ENCODE results near the gene FAIM. TPM values are rescaled to one million over a fixed set of nuclear protein-coding genes. Genes with fewer than 3 reads are reported as not detected.

Gene FAIM
- total and polyA plus RNA-seq, 9 donors, result 7.2 to 27.5 (median 9.8) TPM

DNA sequence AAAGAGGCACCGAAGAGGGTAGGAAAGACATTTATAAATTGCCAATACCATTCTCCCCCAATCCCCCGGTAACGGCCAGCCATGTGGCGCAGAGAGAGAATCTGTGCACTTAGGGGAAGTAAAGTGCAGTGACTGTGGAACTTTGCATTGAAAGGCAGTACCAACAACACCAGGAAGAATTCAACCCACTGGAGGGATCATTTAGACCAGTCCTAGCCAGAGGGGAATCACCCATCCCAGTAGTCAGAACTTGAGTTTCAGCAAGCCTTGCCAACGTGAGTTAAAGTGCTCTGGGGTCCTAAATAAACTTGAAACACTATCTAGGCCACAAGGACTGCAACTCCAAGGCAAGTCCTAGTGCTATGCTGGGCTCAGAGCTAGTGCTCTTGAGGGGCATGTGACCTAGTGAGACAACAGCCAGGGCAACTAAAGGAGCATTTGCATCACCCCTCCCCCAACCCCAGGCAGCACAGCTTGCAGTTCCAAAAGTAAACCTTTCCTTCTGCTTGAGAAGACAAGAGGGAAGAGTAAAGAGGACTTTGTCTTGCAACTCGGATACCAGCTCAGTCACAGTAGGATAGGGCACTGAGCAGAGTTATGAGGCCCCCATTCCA lies 29.5 kb upstream of the FAIM start:
- H3K36me3 ChIP-seq, result no peaks in the 10 kb centered on the region
- H3K4me1 ChIP-seq (ENCODE audit: insufficient read depth), result no peaks in the 10 kb centered on the region
- H3K27me3 ChIP-seq, result no peaks in the 10 kb centered on the region
- no peak overlapping the region for H3K4me3 ChIP-seq
- no peak for TF ChIP-seq EP300 (IDR thresholded peaks at IDR 0.05)
- TF ChIP-seq POLR2A (IDR thresholded peaks at IDR 0.05), result no peak
- TF ChIP-seq, protein P1, sequence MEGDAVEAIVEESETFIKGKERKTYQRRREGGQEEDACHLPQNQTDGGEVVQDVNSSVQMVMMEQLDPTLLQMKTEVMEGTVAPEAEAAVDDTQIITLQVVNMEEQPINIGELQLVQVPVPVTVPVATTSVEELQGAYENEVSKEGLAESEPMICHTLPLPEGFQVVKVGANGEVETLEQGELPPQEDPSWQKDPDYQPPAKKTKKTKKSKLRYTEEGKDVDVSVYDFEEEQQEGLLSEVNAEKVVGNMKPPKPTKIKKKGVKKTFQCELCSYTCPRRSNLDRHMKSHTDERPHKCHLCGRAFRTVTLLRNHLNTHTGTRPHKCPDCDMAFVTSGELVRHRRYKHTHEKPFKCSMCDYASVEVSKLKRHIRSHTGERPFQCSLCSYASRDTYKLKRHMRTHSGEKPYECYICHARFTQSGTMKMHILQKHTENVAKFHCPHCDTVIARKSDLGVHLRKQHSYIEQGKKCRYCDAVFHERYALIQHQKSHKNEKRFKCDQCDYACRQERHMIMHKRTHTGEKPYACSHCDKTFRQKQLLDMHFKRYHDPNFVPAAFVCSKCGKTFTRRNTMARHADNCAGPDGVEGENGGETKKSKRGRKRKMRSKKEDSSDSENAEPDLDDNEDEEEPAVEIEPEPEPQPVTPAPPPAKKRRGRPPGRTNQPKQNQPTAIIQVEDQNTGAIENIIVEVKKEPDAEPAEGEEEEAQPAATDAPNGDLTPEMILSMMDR (IDR thresholded peaks at IDR 0.05), result no peak
- DNase-seq, result no peak
- intact Hi-C loops (cut with DNase I), result no loop called here
- no peaks in the 10 kb centered on the region for H3K9me3 ChIP-seq
- H3K27ac ChIP-seq, result no peak overlapping the region
- 81 to 93% (median 88%) methylated on average over 6 of the region's 6 CpGs for WGBS, 3 donors

DNA sequence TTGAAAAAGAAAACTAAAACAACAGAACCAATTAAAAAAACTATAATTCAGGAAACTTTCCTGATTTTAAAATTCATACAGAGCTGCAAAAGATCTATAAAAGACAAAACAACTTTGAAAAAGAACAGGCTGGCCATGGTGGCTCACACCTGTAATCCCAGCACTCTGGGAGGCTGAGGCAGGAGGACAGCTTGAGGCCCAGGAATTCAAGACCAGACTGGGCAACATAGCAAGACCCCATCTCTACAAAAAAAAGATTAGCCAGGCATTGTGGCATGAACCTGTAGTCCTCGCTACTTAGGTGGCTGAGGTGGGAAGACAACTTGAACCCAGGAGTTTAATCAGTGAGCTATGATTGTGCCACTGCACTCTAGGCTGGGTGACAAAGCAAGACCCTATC lies 21.2 kb upstream of the FAIM start:
- no peaks in the 10 kb centered on the region for H3K9me3 ChIP-seq
- DNase-seq, result no peak
- TF ChIP-seq POLR2A (IDR thresholded peaks at IDR 0.05), result no peak
- TF ChIP-seq, protein P1 (IDR thresholded peaks at IDR 0.05), result no peak
- no peak for TF ChIP-seq EP300 (IDR thresholded peaks at IDR 0.05)
- 100% methylated on average over 1 of the region's 1 CpG for WGBS, 3 donors
- H3K4me1 ChIP-seq (ENCODE audit: insufficient read depth), result peaks cover 1% of the 10 kb centered on the region
- no peaks in the 10 kb centered on the region for H3K36me3 ChIP-seq
- H3K27ac ChIP-seq, result no peak overlapping the region
- H3K27me3 ChIP-seq, result no peaks in the 10 kb centered on the region
- intact Hi-C loops (cut with DNase I), result no loop called here
- H3K4me3 ChIP-seq, result no peak overlapping the region

DNA sequence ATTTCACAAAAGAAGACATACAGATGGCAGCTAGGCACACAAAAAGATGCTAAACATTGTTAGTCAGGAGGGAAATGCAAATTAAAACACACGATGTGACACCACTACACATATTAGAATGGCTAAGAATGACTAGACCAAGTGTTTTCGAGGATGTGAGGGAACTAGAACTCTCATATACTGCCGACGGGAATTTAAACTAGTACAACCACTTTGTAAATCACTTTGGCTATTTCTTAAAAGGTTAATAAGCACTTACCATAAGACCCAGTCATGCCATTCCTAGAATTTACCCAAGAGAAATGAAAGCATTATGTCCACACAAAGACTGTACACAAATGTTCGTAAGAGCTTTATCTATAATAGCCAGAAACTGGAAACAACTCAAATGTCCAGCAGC lies 20.1 kb upstream of the FAIM start:
- Histone ChIP-seq H3K27ac (no peak overlapping the region), H3K36me3 (no peaks in the 10 kb centered on the region), H3K9me3 (no peaks in the 10 kb centered on the region), H3K27me3 (no peaks in the 10 kb centered on the region), H3K4me3 (no peak overlapping the region), H3K4me1 (ENCODE audit: insufficient read depth) (peaks cover 4% of the 10 kb centered on the region)
- DNase-seq, result no peak
- intact Hi-C loops (cut with DNase I), result no loop called here
- WGBS, 3 donors, result 91 to 93% (median 92%) methylated on average over 5 of the region's 5 CpGs
- no peak for TF ChIP-seq EP300 (IDR thresholded peaks at IDR 0.05)
- no peak for TF ChIP-seq POLR2A (IDR thresholded peaks at IDR 0.05)
- TF ChIP-seq, protein P1 (IDR thresholded peaks at IDR 0.05), result no peak

DNA sequence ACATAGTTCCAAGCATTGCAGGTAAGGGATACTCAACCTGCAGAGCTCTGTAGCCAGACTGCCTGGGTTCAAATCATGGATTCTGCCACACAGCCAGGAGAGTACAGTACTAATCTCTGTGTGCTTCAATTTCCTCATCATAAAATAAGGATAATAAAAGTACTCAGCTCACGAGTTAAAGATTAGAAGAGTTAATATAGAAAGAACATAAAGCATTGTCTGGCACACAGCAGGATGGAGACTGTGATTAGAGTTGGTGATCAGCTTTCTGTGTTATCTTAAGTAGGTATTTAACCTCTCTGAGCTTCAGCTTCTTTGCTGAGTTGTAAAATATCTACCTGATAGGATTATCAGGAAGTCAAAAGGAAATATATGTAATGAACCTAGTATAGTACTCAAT lies 17.2 kb upstream of the FAIM start:
- DNase-seq, result no peak
- intact Hi-C loops (cut with DNase I), result loop anchor here in 2 of 4 donors (5.0 kb wide), 1 partner anchor 326 kb away; no protein-coding TSS in a partner anchor
- H3K4me1 ChIP-seq (ENCODE audit: insufficient read depth), result peaks cover 4% of the 10 kb centered on the region
- WGBS, 3 donors, result 67 to 84% (median 74%) methylated on average over 1 of the region's 1 CpG
- H3K27ac ChIP-seq, result no peak overlapping the region
- H3K36me3 ChIP-seq, result no peaks in the 10 kb centered on the region
- H3K27me3 ChIP-seq, result no peaks in the 10 kb centered on the region
- H3K4me3 ChIP-seq, result no peak overlapping the region
- no peaks in the 10 kb centered on the region for H3K9me3 ChIP-seq
- TF ChIP-seq POLR2A (IDR thresholded peaks at IDR 0.05) (no peak), EP300 (IDR thresholded peaks at IDR 0.05) (no peak)
- TF ChIP-seq, protein P1 (IDR thresholded peaks at IDR 0.05), result no peak

Data from ovary (tissue), 9 donors.